Measurements from ENCODE around the gene DUSP1.

Gene DUSP1

DNA sequence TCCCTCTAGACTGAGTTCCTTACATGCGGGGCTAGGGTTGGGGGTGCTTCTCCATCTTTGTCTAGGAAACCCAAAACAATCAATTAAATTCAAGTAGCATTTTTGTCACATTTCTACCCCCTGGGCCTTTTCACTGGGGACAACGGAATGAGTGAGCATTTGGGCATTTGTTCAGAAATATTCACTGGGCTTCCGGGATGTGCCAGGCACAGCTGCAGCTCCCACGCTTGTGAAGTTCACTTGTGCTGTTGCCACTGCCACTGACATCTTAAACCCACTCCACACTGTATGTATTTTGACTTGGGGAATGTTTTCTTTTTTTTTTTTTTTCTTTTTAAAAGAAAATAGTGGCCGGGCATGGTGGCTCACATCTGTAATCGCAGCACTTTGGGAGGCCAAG lies 31.6 kb downstream of the DUSP1 start:
- DNase-seq: no peak

GRCh38 chr5:172736508-172737135 lies 34.4 kb downstream of the DUSP1 start:
- no peak for DNase-seq

- DNase-seq: no peak
These were observed 35.7 kb downstream of the DUSP1 start for GRCh38 chr5:172735141-172735831.

DNA sequence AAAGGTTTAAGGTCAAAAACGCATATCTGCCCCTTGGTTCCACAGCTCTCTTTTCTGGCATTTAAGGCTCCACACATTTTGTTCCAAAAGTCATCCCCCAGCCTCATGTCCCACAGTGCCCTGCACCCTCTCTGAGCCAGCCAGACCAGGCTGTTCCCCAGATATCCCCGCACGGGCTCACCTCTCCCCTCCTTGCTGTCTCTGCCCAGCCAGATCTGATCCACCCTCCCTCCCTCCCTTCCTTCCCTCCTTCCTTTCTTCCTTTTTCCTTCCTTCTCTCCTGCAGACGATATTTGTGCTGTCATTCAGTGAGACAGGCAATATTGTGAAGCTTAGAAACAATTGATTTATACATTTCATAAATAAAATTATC lies 37.0 kb downstream of the DUSP1 start:
- DNase-seq: no peak

- no peak for DNase-seq
These were observed 37.6 kb downstream of the DUSP1 start for GRCh38 chr5:172733131-172733973.

GRCh38 chr5:172732201-172732865 lies 38.7 kb downstream of the DUSP1 start:
- DNase-seq: no peak

DNA sequence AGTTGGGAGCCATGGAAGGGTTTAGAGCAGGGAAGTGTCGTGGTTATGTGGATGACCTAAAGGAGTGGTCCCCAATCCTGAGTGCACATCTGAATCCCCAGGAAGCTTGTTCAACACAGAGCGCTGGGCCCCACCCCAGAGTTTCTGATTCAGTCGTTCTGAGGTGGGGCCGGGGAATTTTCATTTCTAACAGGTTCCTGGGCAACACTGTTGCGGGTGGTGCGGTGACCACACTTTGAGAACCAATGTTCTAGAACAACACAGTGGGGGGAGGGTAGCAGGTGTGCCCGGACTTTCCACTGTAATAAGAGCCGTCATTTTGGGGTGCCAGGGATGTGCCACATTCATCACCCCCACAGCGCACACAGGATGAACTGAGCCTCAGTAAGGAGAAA lies 39.3 kb downstream of the DUSP1 start:
- no peak for DNase-seq

DNA sequence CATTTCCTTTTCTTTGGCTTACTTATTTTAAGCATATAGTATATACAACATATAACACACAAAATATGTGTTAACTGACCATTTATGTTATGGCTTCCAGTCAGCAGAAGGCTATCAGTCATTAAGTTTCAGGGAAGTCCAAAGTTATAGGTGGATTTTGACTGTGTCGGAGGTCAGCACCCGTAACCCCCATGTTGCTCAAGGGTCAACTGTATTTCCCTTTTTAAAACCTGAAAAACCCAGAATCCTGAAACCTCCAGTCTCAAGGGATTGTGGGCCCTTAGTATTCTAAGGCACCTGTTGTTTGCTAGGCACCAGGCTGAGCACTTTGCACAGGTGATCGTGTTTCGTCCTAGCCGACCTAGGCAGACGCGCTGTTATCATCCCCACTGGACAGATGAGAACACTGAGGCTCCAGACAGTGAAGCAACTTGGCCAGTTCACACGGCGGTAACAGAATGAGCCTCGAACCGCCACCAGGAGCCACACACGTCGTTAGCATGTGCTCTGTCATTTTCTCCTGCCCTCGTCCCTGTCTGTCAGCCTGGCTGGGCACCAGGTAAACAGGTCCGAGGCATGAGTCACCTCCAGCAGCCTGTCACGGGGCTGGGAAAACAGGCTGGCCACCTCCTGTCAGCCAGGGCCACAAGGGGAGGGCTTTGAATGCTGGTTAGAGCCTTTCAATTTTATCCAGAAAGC lies 39.9 kb downstream of the DUSP1 start:
- DNase-seq: no peak

GRCh38 chr5:172730222-172730621 lies 40.8 kb downstream of the DUSP1 start:
- DNase-seq: no peak

GRCh38 chr5:172729588-172729987 lies 41.4 kb downstream of the DUSP1 start:
- DNase-seq: no peak

- no peak for DNase-seq
These were observed 42.3 kb downstream of the DUSP1 start for GRCh38 chr5:172728481-172729241.

DNA sequence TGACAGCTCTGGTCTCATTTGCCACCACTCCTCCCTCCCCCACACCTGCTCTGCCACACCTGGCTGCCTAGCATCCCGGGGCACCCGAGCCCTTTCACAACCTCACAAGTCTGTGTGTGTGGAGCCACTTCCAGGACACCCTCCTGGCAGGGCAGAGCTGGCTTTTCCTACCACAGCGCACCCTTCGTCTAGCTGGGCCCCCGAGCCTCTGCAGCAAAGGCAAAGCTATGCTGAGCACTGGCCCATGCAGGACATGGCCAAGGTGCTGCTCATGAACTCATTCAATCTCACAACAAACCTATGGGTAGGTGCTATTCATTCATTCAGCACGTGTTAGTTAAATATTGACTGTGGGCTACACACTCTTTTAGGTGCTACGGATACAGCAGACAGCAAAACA lies 43.4 kb downstream of the DUSP1 start:
- no peak for DNase-seq

DNA sequence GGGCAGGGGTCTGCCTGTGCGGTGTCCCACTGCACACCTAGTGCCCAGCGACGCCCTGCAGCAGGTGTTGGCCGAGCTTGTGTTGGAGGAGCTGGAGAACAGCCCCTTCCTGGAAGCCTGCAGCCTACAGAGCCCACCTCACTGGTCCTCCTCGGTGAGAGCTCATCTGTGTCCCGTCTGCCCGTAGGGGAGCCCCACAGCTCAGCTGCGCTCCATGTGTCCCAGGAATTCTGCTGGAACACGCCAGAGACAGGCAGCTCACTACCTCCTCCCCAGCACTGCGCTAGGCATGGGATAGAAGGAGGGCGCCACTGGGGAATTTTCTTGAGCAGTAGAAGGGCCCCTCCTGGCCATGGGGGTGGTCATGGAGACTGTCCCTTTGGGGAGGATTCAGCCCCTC lies 44.0 kb downstream of the DUSP1 start:
- DNase-seq: no peak

- no peak for DNase-seq
These were observed 45.2 kb downstream of the DUSP1 start for GRCh38 chr5:172725785-172726184.

- DNase-seq: no peak
These were observed 45.7 kb downstream of the DUSP1 start for GRCh38 chr5:172725273-172725672.

DNA sequence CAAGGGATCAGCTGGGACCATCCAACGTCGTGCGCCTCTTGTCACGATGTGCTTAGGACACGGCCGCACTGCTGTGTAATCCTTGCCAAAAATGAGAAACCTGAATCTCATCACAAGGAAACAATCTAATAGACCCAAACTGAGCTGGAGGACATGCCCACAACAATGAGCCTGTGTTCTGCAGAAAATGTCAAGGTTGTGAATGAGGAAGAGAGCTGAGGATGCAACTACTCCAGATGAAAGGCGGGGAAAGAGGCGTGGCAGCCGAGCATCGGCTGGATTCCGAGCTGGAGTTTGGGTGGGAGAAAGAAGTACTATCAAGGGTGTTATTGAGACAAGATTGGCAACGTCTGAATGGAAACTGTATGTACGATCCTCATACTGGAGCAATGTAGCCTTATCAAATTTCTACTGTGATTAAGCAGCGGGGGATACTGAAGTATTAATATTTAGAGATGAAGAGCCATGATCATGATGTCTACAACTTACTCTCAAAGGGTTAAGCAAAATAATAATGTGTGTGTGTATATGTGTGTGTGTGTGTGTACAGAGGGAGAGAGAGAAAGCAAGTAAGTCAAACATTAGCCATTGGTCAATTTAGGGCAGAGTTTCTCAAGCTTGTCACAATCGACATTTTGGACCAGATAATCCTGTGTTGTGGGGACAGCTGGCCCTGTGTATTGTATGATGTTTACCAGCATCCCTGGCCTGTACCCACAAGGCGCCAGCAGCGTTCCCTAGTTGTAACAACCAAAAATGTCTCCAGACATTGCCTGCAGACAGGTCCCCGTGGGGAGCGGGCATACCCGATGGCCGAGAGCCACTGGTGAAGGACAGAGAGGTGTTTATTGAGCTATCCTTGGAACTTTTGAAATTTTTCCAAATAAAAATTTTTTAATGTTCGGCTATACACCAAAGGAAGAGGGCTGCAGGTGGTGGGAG lies 46.5 kb downstream of the DUSP1 start:
- DNase-seq: no peak

DNA sequence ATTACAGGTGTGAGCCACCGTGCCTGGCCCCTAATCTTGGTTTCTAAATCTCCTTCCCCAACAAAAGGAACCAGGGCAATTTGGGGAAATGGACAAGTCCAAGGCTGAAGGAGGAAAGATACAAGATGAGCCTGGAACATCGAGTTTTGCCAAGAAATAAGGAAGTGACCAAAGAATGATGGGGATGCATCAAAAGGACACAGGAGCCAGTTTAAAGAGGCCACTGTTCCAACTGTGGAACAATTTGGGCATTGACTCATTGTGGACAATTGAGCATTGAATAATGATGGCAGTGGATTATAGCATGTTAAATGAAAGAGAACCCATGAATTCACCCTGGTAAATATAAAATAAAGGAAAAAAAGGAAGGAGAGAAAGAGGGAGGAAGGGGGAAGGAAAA lies 47.5 kb downstream of the DUSP1 start:
- no peak for DNase-seq

- DNase-seq: peak; percentile 19
These were observed 48.6 kb downstream of the DUSP1 start for GRCh38 chr5:172722327-172722815.

DNA sequence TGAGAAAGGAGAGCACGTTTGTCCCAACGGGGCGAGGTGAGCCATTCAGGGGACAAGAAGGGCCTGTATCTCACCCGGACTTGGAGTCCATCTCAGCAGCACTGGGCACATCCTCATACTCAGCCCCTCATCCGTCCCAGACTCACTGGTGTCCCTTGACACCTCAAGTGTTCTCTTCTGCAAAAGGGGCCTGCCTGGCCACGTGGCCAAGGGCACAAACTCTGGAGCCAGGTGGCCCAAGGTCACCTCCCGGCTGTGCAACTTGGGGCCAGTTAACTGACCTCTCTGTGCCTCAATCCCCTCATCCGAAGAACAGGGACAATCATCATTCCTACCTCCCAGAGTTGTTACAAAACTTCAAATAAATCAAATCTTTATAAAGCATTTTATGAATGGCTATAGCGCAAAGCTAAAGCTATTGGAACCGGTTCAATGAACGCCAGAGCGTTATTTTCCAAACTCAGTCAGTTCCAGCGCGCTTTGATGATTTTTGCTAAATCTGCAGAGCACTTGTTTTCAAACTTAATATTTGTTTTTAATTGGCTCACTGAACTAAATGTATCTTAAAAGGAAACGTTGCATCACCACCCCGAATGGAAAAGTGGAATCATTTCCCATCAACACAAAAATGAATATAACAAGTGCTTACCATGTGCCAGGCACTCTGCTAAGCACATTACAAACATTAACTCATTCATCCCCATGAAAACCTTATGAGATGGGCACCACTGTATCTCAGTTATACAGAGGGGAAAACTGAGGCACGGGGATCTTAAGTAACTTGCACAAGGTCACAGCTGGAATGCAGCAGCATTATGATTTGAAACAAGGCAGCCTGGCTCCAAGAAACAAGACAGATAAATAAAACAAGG lies 49.3 kb downstream of the DUSP1 start:
- DNase-seq: no peak

DNA sequence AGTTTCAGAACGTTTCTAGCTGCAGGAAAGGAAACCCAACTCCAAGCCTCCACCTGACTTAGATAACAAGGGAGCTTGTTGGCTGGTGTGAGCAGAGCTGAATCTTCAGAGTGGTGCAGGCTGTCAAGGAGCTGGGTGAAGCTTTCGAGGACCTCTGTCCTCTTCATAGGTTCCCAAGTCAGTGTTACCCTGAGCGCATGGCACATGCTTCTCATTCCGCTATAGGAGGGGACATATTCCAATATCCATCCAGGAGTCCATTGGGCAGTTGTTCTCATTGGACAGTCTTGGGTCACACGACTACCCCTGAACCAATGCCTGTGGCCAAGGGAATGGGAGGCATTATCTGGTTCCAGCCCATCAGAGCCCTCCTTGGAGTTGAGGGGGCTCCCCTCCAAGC lies 50.3 kb downstream of the DUSP1 start:
- no peak for DNase-seq
